Peyer's patch (tissue), 4 donors: ENCODE measurements around the gene MED13L. TPM values are rescaled to one million over a fixed set of nuclear protein-coding genes. Genes with fewer than 3 reads are reported as not detected.

ENCODE experiments used
- DNase-seq, 3 donors: peaks; one replicate each; pipeline ENCODE4 v3.0.0-alpha.2; 2017 to 2019
- H3K27ac ChIP-seq, 4 donors: fragments of 200-600 bp; sonication (generic); one replicate each; pipeline ENCODE4 v1.5.1; 2016 to 2019
- H3K27me3 ChIP-seq, 2 donors: fragments of 200-600 bp; sonication (generic); one replicate each; pipeline ENCODE4 v1.5.1; 2019
- H3K36me3 ChIP-seq, 3 donors: fragments of 200-600 bp; sonication (generic); one replicate each; pipeline ENCODE4 v1.5.1; 2016 to 2019
- H3K4me1 ChIP-seq, 4 donors: fragments of 200-600 bp; sonication (generic); one replicate each; pipeline ENCODE4 v1.5.1; 2016 to 2019
- H3K4me3 ChIP-seq, 4 donors: fragments of 200-600 bp; sonication (generic); 1 replicate in 3 of 4; 2 replicates in 1 of 4; pipeline ENCODE4 v1.5.1; 2016 to 2019; ENCODE audit warnings: mild to moderate bottlenecking in 1 of 4
- H3K9me3 ChIP-seq, 4 donors: fragments of 200-600 bp; sonication (generic); one replicate each; pipeline ENCODE4 v1.5.1; 2016 to 2019; ENCODE audit warnings: mild to moderate bottlenecking in 1 of 4
- POLR2A ChIP-seq, 2 donors: fragments of 450-650 bp; IDR thresholded peaks; one replicate each; pipeline ENCODE4 v1.5.1; 2017; ENCODE audit warnings: antibody characterized with exemption in 2 of 2, mild to moderate bottlenecking in 2 of 2, moderate library complexity in 2 of 2
- total RNA-seq, 4 donors: library from RNA; depleted of rRNA; stranded (reverse); fragments of >200 nt; gene quantifications; one replicate each; pipeline ENCODE4 v1.1.0, GENCODE V29; 2016
- TF ChIP-seq, protein P1 (sequence below), 6 experiments: fragments of 450-650 bp in 4 of 6; fragments of 200-600 bp in 2 of 6; sonication (generic) in 1 of 6; IDR thresholded peaks; one replicate each; pipeline ENCODE4 v1.5.1; 2017 to 2019; ENCODE audit warnings: antibody characterized with exemption in 6 of 6, mild to moderate bottlenecking in 3 of 6, moderate library complexity in 1 of 6

Gene MED13L
- total RNA-seq, 4 donors from 2014 or later, result 127 to 181 (median 145) TPM

DNA sequence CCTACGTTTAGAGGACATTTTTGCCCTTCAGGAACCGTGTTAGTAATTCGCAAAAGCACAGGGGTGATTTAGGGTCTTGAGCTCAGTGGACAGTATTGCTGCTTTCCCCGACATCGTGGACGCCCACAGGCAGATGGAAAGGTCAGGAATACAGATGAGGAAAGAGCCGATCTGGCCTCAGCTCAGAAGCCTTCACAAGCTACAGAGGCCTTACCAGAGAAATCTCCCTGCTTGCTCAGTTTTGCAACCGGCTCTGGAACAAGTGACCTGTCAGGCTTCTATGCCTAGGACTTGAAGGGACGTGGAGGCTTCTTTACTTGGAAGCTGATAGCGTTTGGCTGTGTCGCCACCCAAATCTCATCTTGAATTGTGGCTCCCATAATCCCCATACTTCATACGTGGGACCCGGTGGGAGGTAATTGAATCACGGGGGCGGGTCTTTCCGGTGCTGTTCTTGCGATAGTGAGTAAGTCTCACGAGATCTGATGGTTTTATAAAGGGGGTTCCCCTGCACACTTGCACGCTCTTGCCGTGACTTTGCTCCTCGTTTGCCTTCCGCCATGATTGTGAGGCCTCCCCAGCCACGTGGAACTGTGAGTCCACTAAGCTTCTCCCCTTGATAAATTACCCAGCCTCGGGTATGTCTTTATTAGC, 332.5 kb downstream of the MED13L start:
- no peak overlapping the region for H3K4me3 ChIP-seq
- H3K36me3 ChIP-seq, result no peaks in the 10 kb centered on the region
- no peaks in the 10 kb centered on the region for H3K9me3 ChIP-seq
- H3K27ac ChIP-seq, result no peak overlapping the region
- DNase-seq, result no peak
- H3K4me1 ChIP-seq, result no peaks in the 10 kb centered on the region
- TF ChIP-seq, protein P1, sequence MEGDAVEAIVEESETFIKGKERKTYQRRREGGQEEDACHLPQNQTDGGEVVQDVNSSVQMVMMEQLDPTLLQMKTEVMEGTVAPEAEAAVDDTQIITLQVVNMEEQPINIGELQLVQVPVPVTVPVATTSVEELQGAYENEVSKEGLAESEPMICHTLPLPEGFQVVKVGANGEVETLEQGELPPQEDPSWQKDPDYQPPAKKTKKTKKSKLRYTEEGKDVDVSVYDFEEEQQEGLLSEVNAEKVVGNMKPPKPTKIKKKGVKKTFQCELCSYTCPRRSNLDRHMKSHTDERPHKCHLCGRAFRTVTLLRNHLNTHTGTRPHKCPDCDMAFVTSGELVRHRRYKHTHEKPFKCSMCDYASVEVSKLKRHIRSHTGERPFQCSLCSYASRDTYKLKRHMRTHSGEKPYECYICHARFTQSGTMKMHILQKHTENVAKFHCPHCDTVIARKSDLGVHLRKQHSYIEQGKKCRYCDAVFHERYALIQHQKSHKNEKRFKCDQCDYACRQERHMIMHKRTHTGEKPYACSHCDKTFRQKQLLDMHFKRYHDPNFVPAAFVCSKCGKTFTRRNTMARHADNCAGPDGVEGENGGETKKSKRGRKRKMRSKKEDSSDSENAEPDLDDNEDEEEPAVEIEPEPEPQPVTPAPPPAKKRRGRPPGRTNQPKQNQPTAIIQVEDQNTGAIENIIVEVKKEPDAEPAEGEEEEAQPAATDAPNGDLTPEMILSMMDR (IDR thresholded peaks at IDR 0.05), result no peak
- no peak for TF ChIP-seq POLR2A (IDR thresholded peaks at IDR 0.05)
- no peaks in the 10 kb centered on the region for H3K27me3 ChIP-seq

DNA sequence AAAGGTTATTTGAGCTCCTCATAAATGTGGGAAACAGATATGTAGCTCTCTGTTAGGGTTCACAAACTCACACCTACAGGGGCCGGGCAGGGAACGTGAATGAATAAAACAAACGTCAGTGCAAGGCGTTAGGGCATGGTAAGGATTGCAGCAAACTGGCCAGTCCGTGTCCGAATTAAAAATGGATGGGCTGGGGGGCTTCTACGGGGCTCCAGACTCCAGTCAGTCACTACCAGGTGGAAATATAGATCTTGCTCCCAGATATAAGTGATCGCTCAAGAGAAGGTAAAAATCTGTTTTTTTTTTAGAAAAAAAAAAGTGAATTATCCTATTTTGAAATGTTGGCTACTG, 333.1 kb downstream of the MED13L start:
- Histone ChIP-seq H3K27ac (no peak overlapping the region), H3K9me3 (no peaks in the 10 kb centered on the region), H3K27me3 (no peaks in the 10 kb centered on the region), H3K4me3 (no peak overlapping the region), H3K36me3 (no peaks in the 10 kb centered on the region), H3K4me1 (no peaks in the 10 kb centered on the region)
- TF ChIP-seq, protein P1 (IDR thresholded peaks at IDR 0.05), result no peak
- TF ChIP-seq POLR2A (IDR thresholded peaks at IDR 0.05), result no peak
- DNase-seq, result no peak

DNA sequence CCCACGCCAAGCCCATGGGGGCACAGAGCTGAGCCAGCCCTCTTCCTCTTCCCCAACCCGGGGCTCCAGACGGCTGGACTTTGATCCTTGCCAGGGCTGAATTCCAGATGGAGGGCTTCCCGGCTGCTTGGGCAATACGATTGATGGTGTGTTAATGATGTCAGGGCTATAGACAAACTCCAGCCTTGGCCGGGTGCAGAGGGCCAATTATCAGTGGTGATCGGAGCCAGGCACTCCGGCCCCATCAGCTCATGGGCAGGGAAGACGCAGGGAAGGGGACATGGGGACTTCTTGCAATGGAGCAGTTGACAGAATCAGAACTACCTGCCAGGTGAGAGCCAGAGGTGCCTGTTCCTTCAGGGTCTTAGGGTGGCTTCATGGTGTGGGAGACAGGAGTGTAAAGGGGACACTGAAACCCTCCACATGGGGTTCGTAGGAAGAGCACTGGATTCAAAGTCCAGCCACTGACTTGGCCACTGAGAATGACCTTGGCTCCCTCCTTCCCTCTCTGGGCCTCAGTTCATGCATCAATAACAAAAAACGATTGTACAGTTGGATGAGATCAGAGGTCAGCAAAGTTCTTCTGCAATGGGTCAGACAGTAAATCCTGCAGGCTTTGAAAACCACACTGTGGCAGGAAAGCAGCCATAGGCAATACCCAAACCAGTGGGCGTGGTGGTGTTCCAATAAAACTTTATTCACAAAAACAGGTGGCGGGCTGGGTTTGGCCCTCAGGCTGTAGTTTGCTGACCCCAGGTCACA, 333.7 kb downstream of the MED13L start:
- Histone ChIP-seq H3K9me3 (no peaks in the 10 kb centered on the region), H3K4me3 (no peak overlapping the region), H3K27ac (no peak overlapping the region), H3K4me1 (no peaks in the 10 kb centered on the region), H3K36me3 (no peaks in the 10 kb centered on the region), H3K27me3 (no peaks in the 10 kb centered on the region)
- TF ChIP-seq, protein P1 (IDR thresholded peaks at IDR 0.05), result no peak
- TF ChIP-seq POLR2A (IDR thresholded peaks at IDR 0.05), result no peak
- no peak for DNase-seq

DNA sequence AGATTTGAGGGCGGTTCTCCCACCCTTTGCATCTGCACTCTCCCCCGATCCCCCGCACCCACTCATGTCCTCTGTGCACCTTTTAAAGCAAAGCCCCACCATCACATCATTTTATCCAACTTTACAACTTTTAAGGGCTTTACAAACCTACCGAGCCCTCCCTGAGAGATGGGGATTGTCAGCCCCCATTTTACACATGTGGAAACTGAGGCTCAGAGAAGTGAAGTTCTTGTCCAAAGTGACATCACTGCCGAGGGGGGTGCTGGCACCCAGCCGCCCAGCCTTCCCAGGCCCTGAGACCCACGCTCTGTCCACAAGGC, 334.2 kb downstream of the MED13L start:
- Histone ChIP-seq H3K9me3 (no peaks in the 10 kb centered on the region), H3K27me3 (no peaks in the 10 kb centered on the region), H3K27ac (no peak overlapping the region), H3K4me1 (no peaks in the 10 kb centered on the region), H3K36me3 (no peaks in the 10 kb centered on the region), H3K4me3 (no peak overlapping the region)
- TF ChIP-seq, protein P1 (IDR thresholded peaks at IDR 0.05), result no peak
- TF ChIP-seq POLR2A (IDR thresholded peaks at IDR 0.05), result no peak
- no peak for DNase-seq

DNA sequence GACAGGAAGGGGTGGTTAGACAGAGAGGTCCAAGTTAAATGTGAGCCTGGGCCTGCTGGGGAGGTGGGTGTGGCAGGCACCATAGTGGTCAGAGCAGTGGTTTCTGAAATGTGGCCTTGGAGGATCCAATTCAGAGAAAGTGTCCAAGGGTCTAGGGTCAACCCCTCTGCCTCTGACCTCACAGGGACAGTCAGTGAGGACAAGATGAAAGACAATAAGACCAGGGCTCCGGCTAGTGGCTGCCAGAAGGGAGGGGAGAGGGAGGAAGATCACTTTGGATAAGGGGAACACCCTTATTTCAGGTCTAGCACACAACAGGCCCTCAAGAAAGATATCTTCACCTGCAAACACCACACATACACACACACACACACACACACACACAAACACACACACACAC, 335.1 kb downstream of the MED13L start:
- DNase-seq, result no peak
- Histone ChIP-seq H3K27me3 (no peaks in the 10 kb centered on the region), H3K4me1 (no peaks in the 10 kb centered on the region), H3K4me3 (no peak overlapping the region), H3K9me3 (no peaks in the 10 kb centered on the region), H3K27ac (no peak overlapping the region), H3K36me3 (no peaks in the 10 kb centered on the region)
- TF ChIP-seq POLR2A (IDR thresholded peaks at IDR 0.05), result no peak
- TF ChIP-seq, protein P1 (IDR thresholded peaks at IDR 0.05), result no peak
